ENCODE data around the gene SLC6A12. TPM values are rescaled to one million over a fixed set of nuclear protein-coding genes. Genes with fewer than 3 reads are reported as not detected.

Gene SLC6A12
- total RNA-seq, 1 experiment from 2014 or later = 0.17 TPM

DNA sequence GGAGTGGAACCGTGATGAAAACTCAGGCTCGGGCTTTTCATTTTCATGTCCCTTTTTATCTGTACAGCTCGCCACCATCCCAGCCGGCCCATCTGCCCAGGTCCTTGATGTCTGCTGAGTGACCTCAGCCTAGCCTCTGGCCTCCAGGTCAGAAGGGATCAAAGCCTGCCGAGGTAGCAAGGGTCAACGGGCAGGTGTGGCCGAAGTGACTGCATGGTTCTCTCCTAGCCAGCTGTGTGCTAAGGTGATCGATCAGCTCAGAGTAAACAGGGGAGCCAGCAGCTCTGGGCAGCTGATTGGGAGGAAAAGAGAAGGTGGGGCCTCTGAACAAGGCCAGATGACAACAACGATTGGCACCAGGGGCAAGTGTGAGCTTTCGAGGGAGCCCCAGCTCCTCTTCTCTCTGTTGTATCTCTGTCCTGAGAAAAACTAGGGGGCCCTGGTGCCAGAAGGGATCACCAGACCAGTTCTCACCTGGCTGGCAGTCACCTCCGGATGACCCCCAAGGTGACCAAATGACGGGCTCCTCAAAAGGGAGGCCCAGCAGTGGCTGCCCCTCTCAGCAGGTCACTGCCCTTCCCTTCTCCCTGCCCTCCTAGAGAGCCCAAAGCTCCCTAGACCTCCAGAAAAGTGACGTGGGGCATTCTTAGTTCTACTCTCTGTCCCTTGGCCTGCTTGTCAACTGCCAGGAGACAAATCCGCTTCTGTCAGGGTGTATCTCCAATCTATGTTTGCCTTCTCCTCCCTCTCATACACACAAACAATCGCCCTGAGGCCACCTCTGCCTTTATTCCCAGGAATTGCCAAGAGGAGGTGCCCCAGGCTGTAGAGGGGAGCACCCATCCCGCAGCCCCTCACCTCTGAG, 3.4 kb downstream of the SLC6A12 start:
- no peak for TF ChIP-seq CTCF (conservative IDR thresholded peaks at IDR 0.05)
- Histone ChIP-seq H2BK120ac (ENCODE audit: low read depth, low read length, poor library complexity, severe bottlenecking) (no peak overlapping the region), H3K4me1 (ENCODE audit: insufficient read depth, low read length) (0 out of 2 replicates have a peak, but pooled peaks cover 4% of the 10 kb centered on the region), H3K18ac (ENCODE audit: insufficient read length, low read depth, low read length) (no peak overlapping the region), H3K79me2 (ENCODE audit: insufficient read depth, low read length) (no peaks in the 10 kb centered on the region), H3K27me3 (ENCODE audit: insufficient read depth, low read length) (peaks cover 4% of the 10 kb centered on the region; the same call in 1 of the 2 replicates), H3K23me2 (ENCODE audit: insufficient read length, low read depth, low read length, poor library complexity, severe bottlenecking) (no peaks in the 10 kb centered on the region), H3K14ac (ENCODE audit: insufficient read depth, low read length) (no peak overlapping the region; the same call in 1 of the 2 replicates), H4K91ac (ENCODE audit: insufficient read length, low read depth, low read length) (no peak overlapping the region), H2BK12ac (ENCODE audit: insufficient read length, low read depth, low read length) (no peak overlapping the region), H4K5ac (ENCODE audit: insufficient read length, low read depth, low read length) (no peak overlapping the region), H3K4ac (ENCODE audit: low read depth, low read length) (no peak overlapping the region), H3K27ac (ENCODE audit: insufficient read length, low read depth, low read length) (no peak overlapping the region), H2BK15ac (ENCODE audit: low read depth, low read length) (no peak overlapping the region), H3T11ph (ENCODE audit: low read length) (no peak overlapping the region), H4K20me1 (ENCODE audit: control insufficient read depth, insufficient read depth, insufficient read length) (no peaks in the 10 kb centered on the region), H3K9me3 (ENCODE audit: control insufficient read depth, low read depth, low read length) (no peaks in the 10 kb centered on the region), H3K4me2 (ENCODE audit: insufficient read depth, insufficient read length, low read length) (no peak overlapping the region), H2AFZ (ENCODE audit: low read length) (no peak overlapping the region), H3K9ac (ENCODE audit: extremely low read depth, insufficient read length, low read length) (no peak overlapping the region), H2BK5ac (ENCODE audit: insufficient read length, low read length) (no peak overlapping the region), H2BK20ac (ENCODE audit: low read depth, low read length, poor library complexity, severe bottlenecking) (no peak overlapping the region), H3K56ac (ENCODE audit: insufficient read length, low read depth, low read length) (no peak overlapping the region), H3K23ac (ENCODE audit: insufficient read length, low read depth, low read length) (no peak overlapping the region), H4K8ac (replicated peaks; ENCODE audit: insufficient read length, low read depth, low read length) (no peak overlapping the region), H3K79me1 (ENCODE audit: insufficient read depth, low read depth, low read length, poor library complexity, severe bottlenecking) (no peaks in the 10 kb centered on the region), H2AK5ac (ENCODE audit: insufficient read length, low read length) (no peak overlapping the region)
- Mint-ChIP-seq H3K36me3 (ENCODE audit: insufficient read depth in 1 of 3, low read depth in 3 of 3) (no peaks in the 10 kb centered on the region), H3K4me1 (peaks cover 29 to 36% of the 10 kb centered on the region in 2 experiments), H3K9me3 (no peaks in the 10 kb centered on the region; a peak in 2 of 5 replicates), H3K27ac (no peak overlapping the region; a peak in 1 of 7 replicates), H3K27me3 (ENCODE audit: low read depth) (peaks cover 99% of the 10 kb centered on the region), H3K4me3 (no peak overlapping the region)
- DNase-seq = no peak
- no CpG with 5 or more reads among the region's 16 CpGs for WGBS (ENCODE audit: extremely low coverage, insufficient read length, low lambda C conversion rate)
